GM18907 (cell line): ENCODE data around the gene DHX38.

ENCODE experiments used
- ATAC-seq: cut with Tn5 transposase; IDR thresholded peaks from one replicate; pipeline ENCODE4 v1.9.1; 2021; ENCODE audit warnings: mild to moderate bottlenecking, moderate library complexity; ENCODE audit not compliant: unreplicated experiment

DHX38 gene

GRCh38 chr16:72120026-72120425, 26.4 kb downstream of the DHX38 start:
- ATAC-seq, result no peak

DNA sequence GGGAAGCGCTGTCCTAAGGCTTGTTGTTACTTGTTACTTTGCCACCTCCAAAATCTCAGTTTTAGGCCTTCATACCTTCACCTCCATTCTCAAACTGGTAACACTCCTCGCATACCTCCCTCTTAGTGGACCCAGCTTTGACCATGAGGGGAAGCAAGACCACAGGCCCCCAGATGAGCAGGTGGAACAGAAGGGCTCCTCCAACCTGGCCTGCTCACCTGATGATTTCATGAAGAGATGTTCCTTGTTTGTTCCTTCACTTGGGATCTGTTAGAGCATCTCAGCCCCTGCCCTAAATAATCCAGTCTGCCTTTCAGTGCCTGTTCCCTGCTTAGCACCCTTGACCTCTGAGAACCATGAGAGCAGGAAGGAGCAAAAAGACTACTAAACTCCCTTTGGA, 28.7 kb downstream of the DHX38 start:
- ATAC-seq, result no peak

- ATAC-seq, result no peak
Measured at GRCh38 chr16:72122916-72123315, 29.3 kb downstream of the DHX38 start.

DNA sequence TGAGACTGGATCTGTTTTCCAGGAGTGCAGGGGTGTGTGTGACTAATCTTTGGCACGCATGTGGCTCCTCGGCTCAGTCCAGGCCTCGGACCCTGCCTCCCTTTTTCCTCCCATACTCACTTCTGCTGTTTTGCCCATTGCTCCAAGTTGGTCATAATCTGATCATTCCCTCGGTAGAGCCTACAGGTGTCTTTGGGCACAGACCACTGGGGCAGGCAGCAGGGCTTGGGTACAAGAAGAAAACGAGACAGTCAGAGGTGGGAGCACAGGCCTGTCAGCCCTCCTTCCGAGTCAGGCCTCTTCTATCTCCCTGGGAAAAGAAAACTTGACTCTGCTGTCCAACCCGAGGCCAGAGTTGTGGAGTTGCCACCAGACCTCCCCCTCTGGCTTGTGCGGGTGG, 29.8 kb downstream of the DHX38 start:
- no peak for ATAC-seq

GRCh38 chr16:72124148-72124547, 30.5 kb downstream of the DHX38 start:
- ATAC-seq, result no peak

GRCh38 chr16:72124761-72125634, 31.4 kb downstream of the DHX38 start:
- peak; percentile 76 for ATAC-seq

GRCh38 chr16:72125635-72126428, 32.2 kb downstream of the DHX38 start:
- ATAC-seq, result no peak

DNA sequence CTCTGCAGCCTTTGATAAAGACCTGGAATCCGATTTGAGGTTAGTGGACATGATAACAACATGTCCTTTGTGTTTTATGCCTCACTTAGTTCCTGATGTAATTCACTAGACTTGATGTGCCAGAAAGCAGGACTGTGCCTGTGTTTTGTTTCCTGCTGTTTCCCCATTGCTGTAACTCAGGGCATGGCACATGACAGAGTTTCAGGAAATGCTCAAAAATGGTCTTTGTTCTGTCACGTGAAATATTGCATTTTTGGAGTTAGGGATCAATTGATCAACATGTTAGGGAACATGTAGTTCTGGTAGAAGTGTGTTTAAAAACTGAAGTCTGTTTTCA, 32.8 kb downstream of the DHX38 start:
- no peak for ATAC-seq

DNA sequence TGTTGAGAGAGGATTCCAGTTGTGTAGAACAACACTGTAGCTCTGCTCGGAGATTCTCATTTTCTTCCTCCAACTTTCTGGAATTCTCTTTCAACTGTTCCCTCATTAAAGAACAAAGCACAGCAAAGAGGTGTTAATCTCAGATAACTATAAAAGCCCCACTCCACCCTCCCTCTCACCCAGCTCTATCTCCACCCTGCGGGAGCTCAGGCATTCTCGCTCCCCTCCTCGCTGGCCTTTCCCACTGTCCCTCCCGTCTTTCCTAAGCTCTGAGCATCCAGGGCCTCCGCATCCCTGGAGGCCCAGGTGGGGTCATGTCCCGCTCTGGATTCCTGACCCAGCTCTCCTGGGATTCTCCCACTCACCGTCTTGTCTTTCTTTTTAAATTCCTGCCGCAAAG, 35.1 kb downstream of the DHX38 start:
- ATAC-seq, result no peak

GRCh38 chr16:72129976-72130656, 36.5 kb downstream of the DHX38 start:
- ATAC-seq, result no peak

DNA sequence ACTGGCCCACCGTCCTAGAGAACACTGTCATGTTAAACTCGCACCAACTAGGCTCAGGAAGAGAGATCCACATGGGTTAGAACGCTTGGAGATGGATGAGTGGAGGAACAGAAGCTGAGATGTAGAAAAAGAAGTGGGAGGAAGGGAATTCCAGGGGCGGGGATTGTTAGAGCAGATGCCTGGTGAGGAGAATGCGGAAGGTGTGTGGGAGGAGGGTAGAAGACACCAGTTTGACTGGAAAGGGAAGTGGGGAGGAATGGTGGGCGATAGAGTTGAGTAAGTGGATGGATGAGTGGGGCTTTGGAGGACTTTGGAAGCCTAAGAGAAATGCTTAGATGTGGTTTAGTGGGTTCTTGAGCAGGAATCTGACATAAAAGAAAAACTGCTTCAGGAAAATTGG, 37.4 kb downstream of the DHX38 start:
- ATAC-seq, result no peak

DNA sequence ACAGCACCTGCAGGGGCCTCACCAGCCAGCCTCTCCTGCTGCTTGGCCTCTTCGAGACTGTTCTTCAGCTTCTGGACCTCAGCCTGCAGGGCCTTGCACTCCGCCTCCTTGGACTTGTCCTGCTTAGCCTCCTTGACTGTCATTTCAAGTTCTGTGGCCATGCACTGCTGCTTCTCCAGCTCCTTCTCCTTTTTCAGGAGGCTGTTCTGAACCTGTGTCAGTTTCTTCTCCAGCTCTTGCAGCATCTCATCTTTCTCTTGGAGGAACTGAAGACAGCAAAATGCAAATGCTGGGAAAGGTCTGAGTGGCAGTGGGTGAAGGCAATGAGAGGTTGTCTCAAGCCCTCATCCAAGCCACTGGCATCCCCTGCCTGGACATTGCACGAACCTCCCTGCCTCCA, 39.1 kb downstream of the DHX38 start:
- no peak for ATAC-seq

DNA sequence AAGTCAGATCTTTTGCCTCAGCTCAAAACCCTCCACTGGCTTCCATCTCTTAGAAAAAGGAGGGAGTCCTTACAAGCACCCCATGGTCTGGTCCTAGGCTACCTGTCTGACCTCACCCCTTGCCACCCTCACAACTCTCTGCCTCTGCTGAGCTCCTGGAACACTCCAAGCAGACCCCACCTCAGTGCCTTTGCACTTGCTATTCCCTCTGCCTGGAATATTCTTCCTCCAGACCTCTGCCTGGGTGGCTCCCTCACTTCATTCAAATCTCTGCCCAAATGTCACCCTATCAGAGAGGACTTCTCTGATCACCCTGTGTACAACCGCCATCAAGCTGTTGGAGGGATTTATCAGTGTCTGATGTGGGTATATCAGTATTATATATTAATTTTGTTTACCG, 40.9 kb downstream of the DHX38 start:
- ATAC-seq, result no peak

DNA sequence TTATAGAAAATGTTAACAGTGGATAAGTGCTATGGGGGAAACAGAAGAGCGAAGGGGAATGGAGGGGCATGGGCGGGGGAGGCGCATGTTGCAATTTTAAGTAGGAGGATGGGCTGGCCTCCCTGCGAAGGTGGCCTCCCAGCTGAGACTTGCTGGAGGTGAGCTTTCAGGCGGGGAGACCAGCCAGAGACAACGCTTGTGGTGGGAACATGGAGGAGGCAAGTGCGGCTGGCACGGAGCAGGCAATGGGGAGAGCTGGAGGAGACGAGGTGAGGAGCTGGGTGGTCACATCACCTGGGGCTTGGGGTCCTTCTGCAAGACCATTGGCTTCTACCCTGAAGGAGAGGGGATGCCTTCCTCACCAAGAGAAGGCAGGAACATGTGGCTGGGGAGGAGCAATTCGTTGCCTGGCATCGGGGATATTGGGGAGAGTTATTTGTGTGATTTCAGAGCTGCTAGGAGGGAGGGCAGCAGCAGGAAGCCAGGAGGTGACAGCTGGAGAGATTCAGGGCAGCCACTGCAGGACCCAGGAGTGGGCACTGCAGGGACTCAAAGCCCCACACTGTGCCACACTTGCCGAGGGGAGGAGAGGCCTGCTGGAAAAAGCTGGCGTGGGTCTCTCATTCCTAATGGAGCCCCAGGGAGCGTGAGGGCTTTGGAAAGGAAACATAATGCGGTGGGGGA, 43.9 kb downstream of the DHX38 start:
- no peak for ATAC-seq

DNA sequence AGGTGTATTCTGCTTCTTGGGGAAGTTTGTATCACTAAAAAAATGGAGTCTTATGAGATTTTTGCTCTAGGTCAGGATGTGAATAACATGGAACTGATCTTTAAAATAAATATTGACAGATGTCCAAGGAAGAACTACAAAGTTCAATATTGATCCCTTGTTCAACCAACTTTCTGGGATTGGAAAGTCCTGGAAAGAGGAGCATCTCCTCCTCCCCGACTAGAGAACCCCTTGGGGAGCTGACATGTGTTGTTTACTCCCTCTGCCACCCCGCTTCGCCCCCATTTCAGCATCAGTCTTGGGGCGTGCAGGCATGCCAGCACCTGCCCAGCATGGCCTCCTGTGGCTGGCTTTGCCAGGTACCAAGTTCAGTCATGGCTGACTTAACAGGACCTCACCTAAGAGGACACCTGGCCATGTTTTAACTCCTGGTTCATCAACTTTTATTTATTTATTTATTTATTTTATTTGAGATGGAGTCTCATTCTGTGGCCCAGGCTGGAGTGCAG, 44.5 kb downstream of the DHX38 start:
- ATAC-seq, result no peak

GRCh38 chr16:72139908-72140307, 46.3 kb downstream of the DHX38 start:
- no peak for ATAC-seq

DNA sequence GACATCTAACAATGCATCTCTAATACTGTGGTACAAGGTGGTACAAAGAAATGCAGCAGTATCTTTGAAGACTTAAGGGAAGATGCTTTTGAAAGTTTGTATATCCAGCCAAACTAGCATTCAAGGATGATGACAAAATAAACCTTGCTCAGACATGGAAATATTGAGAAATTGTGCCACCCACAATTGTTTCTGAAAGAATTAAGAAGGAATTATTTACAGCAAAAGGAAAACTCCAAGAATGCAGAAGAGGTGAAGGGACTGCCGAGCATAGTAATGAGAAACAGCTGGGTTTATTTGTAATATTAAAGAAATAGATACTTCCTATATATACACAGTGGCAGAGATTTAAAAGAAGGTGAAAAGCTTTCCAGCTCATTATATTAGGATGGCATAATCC, 48.8 kb downstream of the DHX38 start:
- ATAC-seq, result no peak

- no peak for ATAC-seq
Measured at GRCh38 chr16:72149676-72150464, 56.2 kb downstream of the DHX38 start.

DNA sequence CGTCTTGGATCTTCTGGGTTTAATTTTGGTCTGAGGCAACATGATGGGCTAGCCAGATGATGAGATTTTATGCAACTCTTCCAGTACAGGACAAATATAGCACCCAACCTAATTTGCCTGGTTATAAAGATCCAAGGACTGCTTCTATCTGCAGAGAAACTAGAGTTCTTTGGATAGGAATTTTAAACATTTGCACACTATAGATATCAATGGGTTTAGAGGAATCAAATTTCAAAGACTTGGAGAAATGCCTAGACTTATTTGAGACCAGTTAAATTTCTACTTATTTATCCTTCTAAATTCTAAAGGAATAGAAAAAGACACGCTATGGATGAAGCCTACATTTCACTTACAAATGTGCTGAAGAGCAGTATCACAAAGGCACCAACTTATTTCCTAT, 65.7 kb downstream of the DHX38 start:
- ATAC-seq, result no peak

DNA sequence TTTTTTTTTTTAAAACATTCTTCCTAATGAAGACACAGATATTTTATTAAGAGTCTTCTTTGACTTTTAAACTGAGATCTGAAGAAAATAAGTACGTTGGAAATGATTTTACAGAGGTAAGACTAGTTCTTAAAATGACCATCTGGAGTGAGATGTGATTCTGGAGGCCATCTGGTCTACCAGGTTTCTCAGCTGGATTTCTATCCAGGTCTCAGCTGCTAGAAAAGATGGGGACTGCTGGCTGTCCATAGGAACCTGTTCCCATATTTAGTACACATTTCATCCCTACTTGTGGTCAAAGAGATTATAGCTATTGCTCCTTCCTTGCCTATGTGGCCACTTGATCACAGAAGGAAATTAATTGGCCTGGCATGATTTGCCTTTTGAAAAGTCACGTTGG, 66.2 kb downstream of the DHX38 start:
- ATAC-seq, result no peak
